Right atrium auricular region (tissue), 2 donors: ENCODE measurements around the gene PLEKHA7. TPM values are rescaled to one million over a fixed set of nuclear protein-coding genes. Genes with fewer than 3 reads are reported as not detected.

Experiments used
- DNase-seq: peaks from one replicate; pipeline ENCODE4 v3.0.0-alpha.2; 2019; ENCODE audit warnings: low spot score
- H3K27ac ChIP-seq, 2 donors: fragments of 200-600 bp; sonication (generic); 1 replicate in 1 of 2; 2 replicates in 1 of 2; pipeline ENCODE4 v1.5.1; 2016 to 2019
- H3K27me3 ChIP-seq, 2 donors: fragments of 200-600 bp; sonication (generic); one replicate each; pipeline versions ENCODE4 v1.5.1 to v1.6.0; 2017 to 2019
- H3K36me3 ChIP-seq: fragments of 200-600 bp; sonication (generic); one replicate; pipeline ENCODE4 v1.5.1; 2016
- H3K4me1 ChIP-seq, 2 donors: fragments of 200-600 bp; sonication (generic); one replicate each; pipeline versions ENCODE4 v1.5.1 to v1.6.0; 2017 to 2019
- H3K4me3 ChIP-seq, 2 donors: fragments of 200-600 bp; sonication (generic); 1 replicate in 1 of 2; 2 replicates in 1 of 2; pipeline ENCODE4 v1.5.1; 2017 to 2019; ENCODE audit warnings: mild to moderate bottlenecking in 1 of 2, moderate library complexity in 1 of 2
- H3K9me3 ChIP-seq, 2 donors: fragments of 200-600 bp; sonication (generic); one replicate each; pipeline ENCODE4 v1.5.1; 2019
- CTCF ChIP-seq, 2 donors: fragments of 200-600 bp; sonication (generic); IDR thresholded peaks; one replicate each; pipeline ENCODE4 v1.5.1; 2019; ENCODE audit warnings: antibody characterized with exemption in 2 of 2
- total RNA-seq, 2 donors: library from RNA; depleted of rRNA; stranded (reverse); fragments of >200 nt; gene quantifications; one replicate each; pipeline ENCODE4 v1.1.0, GENCODE V29; 2016

PLEKHA7 gene
- total RNA-seq, 2 donors from 2014 or later, result 18.8 to 24.6 TPM

DNA sequence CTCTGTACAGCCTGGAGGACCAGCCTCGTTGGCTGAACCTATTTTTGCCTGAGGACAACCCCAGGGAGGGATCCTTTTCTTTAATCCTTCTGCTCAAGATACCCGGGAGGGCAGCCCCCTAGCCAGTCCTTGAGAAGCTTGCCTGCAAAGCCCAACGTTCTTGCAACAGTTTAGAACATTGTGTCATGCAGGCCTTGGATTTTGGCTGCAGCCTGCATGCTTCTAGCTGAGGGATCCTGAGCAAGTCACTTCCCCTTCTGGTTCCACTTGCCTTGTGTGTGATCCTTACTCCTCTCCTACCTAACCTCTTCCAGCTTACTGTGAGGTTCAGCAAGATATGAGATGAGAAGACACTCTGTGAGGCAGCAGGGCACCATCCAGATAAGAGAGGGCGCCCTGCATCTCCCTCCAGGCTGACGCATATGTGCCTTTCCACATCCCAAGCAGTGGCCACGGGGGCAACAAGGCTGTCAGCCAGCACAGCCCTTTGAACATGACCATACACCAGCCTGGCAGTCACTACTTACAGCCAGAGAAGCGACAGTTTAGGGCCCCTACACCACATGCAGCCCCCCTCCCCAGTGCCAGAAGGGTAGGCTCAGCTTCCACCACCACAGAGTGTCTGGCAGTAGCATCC lies 199.7 kb downstream of the PLEKHA7 start:
- peak overlapping the region; percentile 20 to 31 for H3K27ac ChIP-seq
- H3K36me3 ChIP-seq, result peaks cover 28% of the 10 kb centered on the region

GRCh38 chr11:16813126-16813525 lies 201.1 kb downstream of the PLEKHA7 start:
- no peak for TF ChIP-seq CTCF (IDR thresholded peaks at IDR 0.05)
- peaks cover 28% of the 10 kb centered on the region for H3K36me3 ChIP-seq
- no peak for DNase-seq
- H3K4me3 ChIP-seq, result no peak overlapping the region
- H3K4me1 ChIP-seq, result peaks cover 0 to 67% of the 10 kb centered on the region in 2 donors
- H3K9me3 ChIP-seq, result no peaks in the 10 kb centered on the region
- no peak overlapping the region for H3K27ac ChIP-seq
- H3K27me3 ChIP-seq, result no peaks in the 10 kb centered on the region

More for the DNA sequence above, 199.7 kb downstream of the PLEKHA7 start:
- H3K27me3 ChIP-seq, result no peaks in the 10 kb centered on the region
- peaks cover 0 to 70% of the 10 kb centered on the region in 2 donors for H3K4me1 ChIP-seq
- no peak for DNase-seq
- H3K4me3 ChIP-seq, result no peak overlapping the region
- TF ChIP-seq CTCF (IDR thresholded peaks at IDR 0.05), result no peak
- H3K9me3 ChIP-seq, result no peaks in the 10 kb centered on the region

- Histone ChIP-seq H3K27ac (no peak overlapping the region), H3K4me1 (peaks cover 0 to 59% of the 10 kb centered on the region in 2 donors), H3K9me3 (no peaks in the 10 kb centered on the region), H3K36me3 (peaks cover 28% of the 10 kb centered on the region), H3K27me3 (no peaks in the 10 kb centered on the region), H3K4me3 (no peak overlapping the region)
- no peak for DNase-seq
- no peak for TF ChIP-seq CTCF (IDR thresholded peaks at IDR 0.05)
Measured at GRCh38 chr11:16812274-16812673, 201.9 kb downstream of the PLEKHA7 start.

DNA sequence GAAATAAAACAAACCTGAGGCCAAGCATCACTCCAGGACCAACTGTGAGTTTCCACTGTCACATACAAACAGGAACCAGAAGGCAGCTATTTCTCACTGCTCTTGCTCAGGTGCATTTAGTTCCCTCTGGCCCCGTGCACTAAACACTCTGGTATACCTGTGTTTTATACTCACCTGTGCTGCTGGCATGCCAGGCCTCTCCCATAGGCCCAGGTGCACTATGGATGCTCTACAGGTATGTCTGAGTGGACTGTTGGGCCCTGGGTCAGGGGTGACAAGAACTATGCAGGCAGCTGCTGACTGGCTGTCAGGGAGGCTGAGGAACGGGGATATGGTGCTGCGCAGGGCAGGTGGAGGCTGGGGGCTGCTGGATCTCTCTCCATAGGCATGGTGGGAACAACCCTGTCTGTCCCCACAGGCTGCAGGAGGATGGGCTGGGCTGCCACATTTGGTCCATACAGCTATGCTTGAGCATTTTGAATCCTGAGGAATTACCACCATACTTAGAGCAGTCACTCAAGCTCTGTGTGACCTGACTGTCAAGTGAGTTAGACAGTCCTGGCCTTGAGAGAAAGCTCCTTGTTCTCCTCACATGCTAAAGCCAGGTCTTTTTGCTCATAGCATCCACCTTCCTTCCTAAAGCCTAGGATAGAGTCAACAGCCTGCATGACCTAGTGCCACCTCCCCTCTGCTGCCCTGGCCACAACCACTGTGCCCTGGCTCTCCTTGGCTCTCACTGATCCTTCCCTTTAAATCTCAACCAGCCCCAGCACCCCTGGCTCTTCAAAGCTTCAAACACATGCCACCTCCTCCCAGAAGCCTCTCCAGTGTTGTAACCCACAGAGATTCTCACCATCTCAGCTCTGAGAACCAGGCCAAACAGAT lies 202.8 kb downstream of the PLEKHA7 start:
- H3K9me3 ChIP-seq, result no peaks in the 10 kb centered on the region
- no peak for TF ChIP-seq CTCF (IDR thresholded peaks at IDR 0.05)
- H3K27ac ChIP-seq, result peak overlapping the region in 1 of 2 donors; percentile 66
- DNase-seq, result no peak
- H3K27me3 ChIP-seq, result no peaks in the 10 kb centered on the region
- peaks cover 24% of the 10 kb centered on the region for H3K36me3 ChIP-seq
- H3K4me1 ChIP-seq, result peaks cover 0 to 61% of the 10 kb centered on the region in 2 donors
- H3K4me3 ChIP-seq, result no peak overlapping the region

DNA sequence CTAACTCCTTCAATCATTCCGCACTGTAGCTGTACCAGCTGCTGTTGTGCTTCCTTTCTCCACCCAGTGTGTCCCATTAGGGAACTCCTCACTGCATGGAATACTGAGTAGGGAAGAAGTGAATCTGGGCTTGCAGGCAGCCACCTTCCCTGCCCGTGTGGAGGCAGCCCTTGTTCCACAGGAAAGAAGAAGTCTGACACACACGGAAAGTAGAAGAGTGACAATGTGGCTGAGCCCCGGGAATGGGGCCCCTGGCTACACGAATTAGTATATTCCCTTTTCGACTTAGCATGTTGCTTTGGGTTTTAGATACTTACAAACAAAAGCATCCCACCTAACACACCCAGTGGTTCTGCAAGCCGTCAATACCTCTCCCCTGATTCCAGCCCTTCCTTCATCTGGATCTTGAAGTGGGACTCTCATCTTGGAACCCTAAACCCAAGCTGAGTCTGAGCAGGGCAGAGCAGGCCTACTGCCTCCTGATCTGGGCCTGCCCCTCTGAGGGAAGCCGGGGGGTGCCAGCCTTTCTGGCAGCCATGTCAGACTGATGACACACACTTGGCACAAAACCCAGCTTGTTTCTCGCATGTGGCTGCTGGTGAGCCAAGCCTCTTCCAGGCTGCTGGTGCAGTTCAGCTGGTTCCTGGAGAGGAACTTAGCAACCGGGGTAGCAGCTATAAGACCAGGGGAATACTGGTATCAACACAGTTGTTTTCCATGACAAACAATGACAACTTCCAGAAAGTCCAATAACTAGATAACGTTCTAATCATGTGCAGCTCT lies 204.1 kb downstream of the PLEKHA7 start:
- Histone ChIP-seq H3K9me3 (no peaks in the 10 kb centered on the region), H3K27me3 (no peaks in the 10 kb centered on the region), H3K36me3 (peaks cover 18% of the 10 kb centered on the region), H3K27ac (peak overlapping the region; percentile 33 to 66), H3K4me1 (peaks cover 0 to 59% of the 10 kb centered on the region in 2 donors), H3K4me3 (no peak overlapping the region)
- peak; percentile 69 for DNase-seq
- TF ChIP-seq CTCF (IDR thresholded peaks at IDR 0.05), result no peak
